NCI-H526 treated with DMSO at 0.1 percent for 48 hours (cell line): ENCODE data around the gene SYTL3.

Experiments
- DNase-seq: peaks from one replicate; lab custom pipeline; 2025; lab: John Stamatoyannopoulos, UW

Gene SYTL3

GRCh38 chr6:158759966-158760617 lies 110.2 kb downstream of the SYTL3 start:
- DNase-seq = no peak

GRCh38 chr6:158760618-158761250 lies 110.9 kb downstream of the SYTL3 start:
- DNase-seq = no peak

- DNase-seq = no peak
These were observed 111.9 kb downstream of the SYTL3 start for GRCh38 chr6:158761746-158762145.

GRCh38 chr6:158762787-158763433 lies 113.1 kb downstream of the SYTL3 start:
- no peak for DNase-seq

GRCh38 chr6:158763434-158764182 lies 113.8 kb downstream of the SYTL3 start:
- DNase-seq = no peak

GRCh38 chr6:158764183-158764849 lies 114.5 kb downstream of the SYTL3 start:
- DNase-seq = no peak

GRCh38 chr6:158764926-158765325 lies 115.1 kb downstream of the SYTL3 start:
- no peak for DNase-seq

- DNase-seq = no peak
These were observed 115.7 kb downstream of the SYTL3 start for GRCh38 chr6:158765499-158766068.

- no peak for DNase-seq
These were observed 117.0 kb downstream of the SYTL3 start for GRCh38 chr6:158766621-158767455.

GRCh38 chr6:158767709-158768108 lies 117.9 kb downstream of the SYTL3 start:
- no peak for DNase-seq

GRCh38 chr6:158768436-158768835 lies 118.6 kb downstream of the SYTL3 start:
- DNase-seq = no peak

GRCh38 chr6:158769234-158769770 lies 119.4 kb downstream of the SYTL3 start:
- DNase-seq = no peak

- no peak for DNase-seq
These were observed 120.0 kb downstream of the SYTL3 start for GRCh38 chr6:158769771-158770432.

GRCh38 chr6:158770533-158771330 lies 120.9 kb downstream of the SYTL3 start:
- DNase-seq = no peak

GRCh38 chr6:158771399-158772152 lies 121.7 kb downstream of the SYTL3 start:
- DNase-seq = no peak

GRCh38 chr6:158772172-158772571 lies 122.3 kb downstream of the SYTL3 start:
- DNase-seq = no peak

- DNase-seq = no peak
These were observed 123.1 kb downstream of the SYTL3 start for GRCh38 chr6:158772851-158773371.
